Measurements from ENCODE around the gene RAB18.

- TF ChIP-seq CTCF (IDR thresholded peaks at IDR 0.05): no peak
- no peak for TF ChIP-seq ZFX (IDR thresholded peaks at IDR 0.05; ENCODE audit: borderline replicate concordance)
These were observed 29.4 kb upstream of the RAB18 start for GRCh38 chr10:27474741-27475140.

All from 22Rv1 (cell line).